Activated CD4-positive, alpha-beta T cell treated with anti-CD3 and anti-CD28 coated beads, Interleukin-2, amount 50 U/mL, for 48 hours (primary cell): Measurements from ENCODE around the gene AGBL3.

Source experiments
- DNase-seq, 2 experiments: peaks; one replicate each; pipeline ENCODE4 v3.0.0-alpha.2; 2020

The AGBL3 gene

DNA sequence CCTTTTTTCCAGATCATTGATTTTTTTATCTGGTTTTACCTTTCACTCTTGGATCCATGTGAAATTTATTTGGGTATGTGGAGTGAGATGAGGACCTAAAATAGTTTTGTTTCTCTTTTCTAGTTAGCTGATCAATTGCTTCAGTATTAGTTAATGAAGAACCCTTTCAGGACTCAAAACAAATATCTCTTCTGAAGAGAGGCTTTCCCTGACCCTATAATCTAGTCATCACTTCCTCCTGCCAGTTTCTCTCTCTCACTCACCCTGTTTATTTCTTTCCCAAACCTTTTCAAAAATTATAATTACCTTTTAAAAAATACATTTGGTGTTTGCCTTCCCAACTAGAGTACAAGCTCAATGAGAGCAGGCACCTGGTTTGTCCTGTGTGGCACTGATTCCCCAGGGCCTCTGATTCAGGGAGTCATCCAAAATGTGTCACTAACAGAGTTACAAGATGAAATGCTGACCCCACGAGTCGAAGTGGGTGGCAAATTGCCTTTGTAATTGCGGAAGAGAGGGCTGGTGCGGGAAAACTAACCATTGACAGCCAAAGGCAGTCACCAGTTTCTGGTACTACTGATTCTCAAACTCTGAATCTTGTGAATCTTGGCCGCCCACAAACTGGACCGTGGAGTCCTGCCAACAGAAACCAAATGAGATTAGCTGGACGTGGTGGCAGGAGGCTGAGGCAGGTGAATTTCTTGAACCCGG is 163.9 kb downstream of the AGBL3 start:
- no peak for DNase-seq

DNA sequence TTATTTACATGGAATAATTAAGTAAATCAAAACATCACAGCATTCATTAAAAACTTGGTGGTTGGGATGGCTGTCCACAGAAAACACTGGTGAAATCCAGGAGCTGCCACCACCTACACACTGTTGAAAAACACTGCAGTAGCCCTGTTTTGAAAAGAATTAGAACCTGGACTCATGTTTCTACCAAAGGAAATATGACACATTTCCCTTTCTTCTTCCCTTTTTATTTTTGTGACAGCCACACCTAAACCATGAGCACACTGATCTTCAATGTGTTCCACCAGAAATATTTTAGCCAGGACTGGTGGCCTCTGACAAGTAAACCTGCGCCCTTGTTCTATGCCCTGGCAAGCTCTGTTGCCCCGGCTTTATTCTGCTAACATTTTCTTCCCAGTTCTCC is 164.8 kb downstream of the AGBL3 start:
- no peak for DNase-seq

DNA sequence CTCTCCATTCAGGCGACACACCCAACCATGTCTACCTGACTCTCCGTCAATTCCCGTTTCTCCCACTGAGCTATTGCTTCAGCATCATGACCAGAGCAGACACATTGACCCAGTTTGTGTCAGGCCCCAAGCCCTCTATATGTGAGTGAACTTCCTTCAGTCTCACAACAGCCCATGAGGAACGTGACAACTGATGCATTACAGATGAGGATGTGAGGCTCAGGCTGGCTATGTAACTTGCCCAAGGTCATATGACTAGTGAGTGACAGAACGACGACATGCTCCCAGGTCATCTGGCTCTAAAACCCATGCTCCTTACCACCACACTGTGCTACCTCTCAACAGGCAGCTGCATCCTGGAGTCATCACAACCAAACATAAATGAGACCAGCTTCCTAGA is 165.2 kb downstream of the AGBL3 start:
- no peak for DNase-seq

DNA sequence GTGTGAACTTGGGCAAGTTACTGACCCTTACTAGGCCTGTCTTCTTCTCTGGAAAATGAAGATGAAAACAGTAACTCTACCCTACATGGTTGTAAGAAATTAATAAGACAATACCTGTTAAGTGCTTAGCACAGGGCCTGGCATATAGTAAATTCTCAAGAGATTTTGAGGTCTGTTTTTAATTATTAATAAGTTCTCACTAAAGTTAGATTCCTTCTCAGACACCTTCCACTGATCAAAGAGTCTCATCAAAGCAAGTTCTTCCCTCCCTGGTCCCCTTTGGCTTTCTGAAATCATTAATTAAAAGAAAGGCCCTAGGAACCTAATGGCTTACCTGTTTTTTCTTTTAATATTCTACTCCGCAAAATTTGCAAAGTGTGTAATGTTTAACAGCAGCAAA is 166.1 kb downstream of the AGBL3 start:
- DNase-seq, result no peak

DNA sequence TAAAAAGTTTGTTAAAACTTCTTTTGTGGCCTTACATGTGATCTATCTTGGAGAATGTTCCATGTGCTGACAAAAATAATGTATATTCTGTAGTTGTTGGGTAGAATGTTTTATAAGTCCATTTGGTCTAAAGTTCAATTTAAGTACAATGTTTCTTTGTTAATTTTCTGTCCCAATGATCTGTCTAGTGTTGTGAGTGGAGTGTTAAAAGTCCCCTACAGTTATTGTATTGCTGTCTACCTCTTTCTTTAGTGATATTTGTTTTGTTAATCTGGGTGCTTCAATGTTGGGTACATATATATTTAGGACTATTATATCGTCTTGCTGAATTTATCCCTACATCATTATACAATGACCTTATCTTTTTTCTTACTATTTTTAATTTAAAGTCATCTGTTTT is 168.4 kb downstream of the AGBL3 start:
- no peak for DNase-seq

DNA sequence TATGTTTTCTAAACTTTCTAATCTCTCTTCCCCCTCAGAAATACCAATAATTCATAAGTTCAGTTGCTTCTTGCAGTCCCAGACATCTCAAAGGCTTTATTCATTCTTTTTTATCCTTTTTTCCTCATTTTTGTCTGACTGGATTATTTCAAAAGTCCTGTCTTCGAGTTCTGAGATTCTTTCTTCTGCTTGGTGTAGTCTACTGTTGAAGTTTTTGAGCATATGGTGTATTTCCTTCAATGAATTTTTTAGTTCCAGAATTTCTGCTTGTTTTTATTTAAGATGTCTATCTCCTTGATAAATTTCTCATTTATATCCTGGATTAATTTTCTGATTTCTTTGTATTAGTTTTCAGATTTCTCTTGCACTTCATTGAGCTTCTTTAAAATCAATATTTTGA is 170.0 kb downstream of the AGBL3 start:
- DNase-seq, result no peak

DNA sequence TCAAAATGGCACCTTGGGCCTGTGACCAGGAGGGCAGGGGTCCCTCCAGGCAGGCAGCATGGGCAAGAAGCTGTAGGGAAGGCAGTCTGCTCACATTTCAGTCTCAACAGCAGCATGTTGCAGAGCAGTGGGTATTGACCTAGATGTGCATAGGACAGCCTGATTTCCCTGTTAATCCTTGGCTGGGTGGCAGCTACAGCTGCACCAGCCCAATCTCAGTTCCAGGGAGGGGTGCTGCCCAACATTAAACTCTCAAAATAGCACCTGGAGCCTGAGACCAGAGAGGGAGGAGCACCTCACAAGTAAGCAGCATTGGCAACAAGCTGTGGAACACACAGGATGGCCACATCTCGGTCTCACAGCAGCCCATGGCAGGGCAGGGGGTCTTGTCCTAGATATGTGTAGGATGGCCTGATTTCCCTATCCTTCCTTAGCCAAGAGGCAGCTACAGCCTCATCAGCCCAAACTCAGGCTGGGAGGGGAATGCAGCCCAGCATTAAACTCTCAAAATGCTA is 171.9 kb downstream of the AGBL3 start:
- no peak for DNase-seq

DNA sequence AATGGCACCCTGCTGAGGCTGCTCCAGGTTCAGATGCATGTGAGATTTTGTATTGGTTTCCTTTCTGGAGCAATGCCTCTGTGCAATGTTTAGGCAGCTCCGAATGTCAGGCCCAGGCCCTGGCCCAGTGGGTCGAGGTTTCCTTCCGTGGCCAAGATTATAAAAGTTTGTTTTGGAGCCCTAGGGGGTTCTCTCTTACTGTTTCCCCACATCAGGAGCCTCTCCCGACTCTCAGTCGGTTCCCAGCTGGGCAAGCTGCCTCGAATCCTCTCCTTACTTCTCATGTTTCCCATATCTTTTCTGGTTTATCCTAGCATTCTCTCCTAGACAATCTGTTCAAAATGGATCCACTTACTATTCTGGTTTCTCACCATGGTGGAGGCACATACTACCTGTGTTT is 172.6 kb downstream of the AGBL3 start:
- DNase-seq, result no peak

DNA sequence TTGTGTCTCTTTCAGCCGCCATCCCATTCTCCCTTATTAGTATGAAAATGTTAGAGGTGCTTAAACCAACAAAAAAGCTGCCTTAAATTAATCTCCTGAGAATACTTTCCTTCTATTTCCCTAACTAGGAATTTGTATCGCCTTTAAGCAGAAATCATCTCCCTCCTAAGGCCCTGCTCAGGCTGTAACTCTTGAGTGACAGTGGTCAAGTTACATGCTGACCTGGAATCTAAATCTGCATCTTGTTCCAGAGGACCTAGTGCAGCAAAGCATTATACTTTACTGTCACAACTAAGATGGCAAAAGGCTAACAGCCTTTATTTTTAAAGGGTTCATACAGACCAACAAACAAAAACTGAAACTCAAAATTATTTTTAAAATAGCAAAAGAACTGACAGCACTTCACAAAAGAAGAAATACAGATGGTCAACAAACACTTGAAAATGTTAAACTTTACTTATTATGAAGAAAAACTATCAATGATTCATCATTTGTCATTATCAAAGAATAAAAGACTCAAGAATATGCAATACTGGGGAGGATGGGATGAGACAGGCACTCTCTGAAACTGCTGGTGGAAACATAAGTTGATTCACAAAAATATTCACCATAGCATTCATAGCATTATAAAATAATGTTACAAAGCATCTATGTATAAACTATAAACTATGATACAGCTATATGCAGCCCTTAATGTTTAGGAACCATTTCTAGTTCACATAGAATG is 173.2 kb downstream of the AGBL3 start:
- no peak for DNase-seq

DNA sequence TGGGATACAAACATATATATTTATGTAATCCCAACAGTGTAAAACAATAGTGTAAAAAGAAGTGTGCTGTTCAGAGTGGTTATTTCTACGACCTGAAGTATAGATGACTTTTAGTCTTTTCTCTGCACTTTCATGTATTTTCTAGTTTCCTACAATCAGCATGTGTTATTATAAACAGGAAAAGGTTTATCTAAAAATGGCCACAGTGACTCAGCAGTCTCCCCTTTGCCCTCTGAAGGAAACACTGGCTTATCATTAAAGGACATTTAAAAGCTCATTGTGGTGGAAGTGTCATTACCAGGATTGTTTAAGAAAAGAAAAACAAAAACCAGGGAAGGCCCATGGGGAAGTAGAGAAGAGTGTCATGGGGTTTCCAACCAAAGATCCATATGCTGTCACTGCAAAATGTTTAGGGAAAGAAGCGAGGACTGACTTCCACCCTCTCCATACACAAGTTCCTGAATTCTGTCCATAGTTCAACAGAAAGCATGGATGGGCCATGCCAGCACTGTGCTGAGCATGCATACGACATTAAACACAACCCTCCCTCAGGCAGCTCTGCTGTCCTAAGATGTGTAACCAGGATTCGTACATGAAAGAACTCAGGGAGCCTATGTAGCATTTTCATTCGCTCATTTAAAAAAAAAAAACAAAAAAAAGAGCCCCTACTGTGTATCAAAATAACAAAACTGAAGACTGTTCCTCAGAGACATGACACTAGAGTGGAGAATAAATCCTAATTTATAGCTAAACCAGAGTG is 174.0 kb downstream of the AGBL3 start:
- no peak for DNase-seq

DNA sequence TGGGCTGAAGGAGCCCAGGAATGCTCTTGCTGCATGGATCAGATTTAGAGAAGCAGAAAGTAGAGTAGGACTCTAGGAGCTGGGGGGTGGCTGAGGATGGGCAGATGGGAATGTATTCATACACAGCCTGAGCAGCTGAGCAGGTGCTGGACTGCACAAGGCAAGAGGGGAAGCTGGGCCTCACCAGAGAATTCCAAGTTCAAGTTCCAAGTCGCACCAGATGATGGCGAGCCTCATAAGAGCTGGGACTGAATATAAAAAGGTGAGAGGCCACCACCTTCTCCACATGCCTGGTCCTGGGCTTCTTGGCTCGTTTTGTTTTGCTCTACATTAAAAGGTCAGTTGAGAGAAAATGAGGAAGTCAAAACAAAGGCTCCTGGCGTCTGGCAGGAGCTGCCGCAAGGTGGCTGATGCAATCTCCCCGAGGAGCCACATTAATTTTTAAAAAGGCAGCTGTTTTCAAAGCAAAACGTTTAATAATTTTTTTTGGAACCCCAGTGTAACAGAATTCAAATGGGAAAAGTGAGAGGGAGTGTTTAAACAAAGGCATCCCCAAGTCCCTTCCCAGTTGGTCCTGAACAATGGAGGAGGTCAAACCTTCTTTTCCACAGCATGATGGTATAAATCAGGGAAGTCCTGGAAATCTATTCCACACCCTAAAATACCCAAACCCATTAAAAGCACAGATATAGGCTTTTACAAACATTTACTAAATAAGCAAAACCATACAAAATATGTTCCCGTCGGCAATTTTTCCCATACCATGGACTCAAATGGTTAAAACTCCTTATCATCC is 174.7 kb downstream of the AGBL3 start:
- DNase-seq, result no peak

DNA sequence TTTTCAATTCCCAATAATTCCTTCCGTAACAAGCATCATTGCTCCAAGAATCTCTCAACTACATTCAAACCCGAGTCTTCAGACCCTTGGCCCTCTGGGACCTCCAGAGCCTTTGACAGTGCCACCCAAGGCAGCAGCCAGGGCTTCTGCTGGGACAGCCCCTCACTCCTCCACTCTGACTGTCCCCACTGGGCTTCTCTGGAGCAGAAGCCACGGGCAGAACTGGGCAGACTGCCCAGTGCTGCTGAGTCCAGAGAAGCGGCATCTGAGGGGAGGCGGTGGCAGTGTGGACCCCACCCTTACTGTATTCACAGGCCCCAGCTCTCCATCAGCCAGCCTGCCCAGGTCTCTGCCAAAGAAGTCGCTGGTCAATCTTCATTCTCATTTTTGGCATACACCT is 175.4 kb downstream of the AGBL3 start:
- DNase-seq, result no peak

DNA sequence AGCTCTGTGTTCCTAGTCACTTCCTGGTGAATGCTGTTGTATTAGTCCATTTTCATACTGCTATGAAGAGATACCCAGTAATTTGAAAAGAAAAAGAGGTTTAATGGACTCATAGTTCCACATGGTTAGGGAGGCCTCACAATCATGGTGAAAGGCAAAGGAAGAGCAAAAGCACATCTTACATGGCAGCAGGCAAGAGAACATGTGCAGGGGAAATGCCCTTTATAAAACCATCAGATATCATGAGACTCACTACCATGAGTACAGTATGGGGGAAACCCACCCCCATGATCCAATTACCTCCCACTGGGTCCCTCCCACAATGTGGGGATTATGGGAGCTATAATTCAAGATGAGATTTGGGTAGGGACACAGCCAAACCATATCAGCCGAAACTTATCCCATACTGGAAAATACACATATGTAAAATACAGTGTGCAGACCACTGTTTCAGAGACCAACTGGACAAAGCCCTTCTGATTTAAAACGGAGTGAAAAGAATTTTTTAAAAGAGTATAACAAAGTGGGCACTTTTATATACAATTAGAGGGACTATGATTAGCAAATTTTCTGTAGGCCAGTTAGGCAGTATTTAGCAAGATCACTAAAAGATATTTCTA is 176.2 kb downstream of the AGBL3 start:
- DNase-seq, result no peak

DNA sequence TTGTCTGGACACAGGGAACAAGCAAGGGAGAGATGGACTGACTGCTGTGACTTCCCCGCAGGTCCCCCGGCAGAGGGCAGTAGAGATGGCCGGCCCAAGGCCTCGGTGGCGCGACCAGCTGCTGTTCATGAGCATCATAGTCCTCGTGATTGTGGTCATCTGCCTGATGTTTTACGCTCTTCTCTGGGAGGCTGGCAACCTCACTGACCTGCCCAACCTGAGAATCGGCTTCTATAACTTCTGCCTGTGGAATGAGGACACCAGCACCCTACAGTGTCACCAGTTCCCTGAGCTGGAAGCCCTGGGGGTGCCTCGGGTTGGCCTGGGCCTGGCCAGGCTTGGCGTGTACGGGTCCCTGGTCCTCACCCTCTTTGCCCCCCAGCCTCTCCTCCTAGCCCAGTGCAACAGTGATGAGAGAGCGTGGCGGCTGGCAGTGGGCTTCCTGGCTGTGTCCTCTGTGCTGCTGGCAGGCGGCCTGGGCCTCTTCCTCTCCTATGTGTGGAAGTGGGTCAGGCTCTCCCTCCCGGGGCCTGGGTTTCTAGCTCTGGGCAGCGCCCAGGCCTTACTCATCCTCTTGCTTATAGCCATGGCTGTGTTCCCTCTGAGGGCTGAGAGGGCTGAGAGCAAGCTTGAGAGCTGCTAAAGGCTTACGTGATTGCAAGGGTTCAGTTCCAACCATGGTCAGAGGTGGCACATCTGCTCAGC is 178.2 kb downstream of the AGBL3 start:
- DNase-seq, result no peak

DNA sequence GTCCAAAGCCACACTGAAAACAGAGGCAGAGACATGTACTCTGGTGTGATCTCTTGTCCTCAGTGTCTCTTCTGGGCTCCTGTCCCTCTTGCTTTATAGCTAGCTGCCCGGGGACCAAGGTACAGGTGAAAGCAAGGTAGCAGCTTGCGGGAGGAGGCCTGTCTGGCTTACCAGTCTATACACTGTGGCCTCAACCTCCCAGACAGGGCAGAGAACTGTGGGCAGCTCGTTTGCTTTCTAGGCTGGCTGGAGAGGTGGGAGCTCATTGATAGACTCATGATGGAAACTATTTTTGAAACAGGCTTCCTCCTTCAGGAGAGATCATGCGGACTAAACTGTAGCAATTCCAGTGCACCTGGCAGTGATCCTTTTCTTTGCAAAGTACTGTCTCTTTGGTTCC is 179.6 kb downstream of the AGBL3 start:
- DNase-seq, result no peak

DNA sequence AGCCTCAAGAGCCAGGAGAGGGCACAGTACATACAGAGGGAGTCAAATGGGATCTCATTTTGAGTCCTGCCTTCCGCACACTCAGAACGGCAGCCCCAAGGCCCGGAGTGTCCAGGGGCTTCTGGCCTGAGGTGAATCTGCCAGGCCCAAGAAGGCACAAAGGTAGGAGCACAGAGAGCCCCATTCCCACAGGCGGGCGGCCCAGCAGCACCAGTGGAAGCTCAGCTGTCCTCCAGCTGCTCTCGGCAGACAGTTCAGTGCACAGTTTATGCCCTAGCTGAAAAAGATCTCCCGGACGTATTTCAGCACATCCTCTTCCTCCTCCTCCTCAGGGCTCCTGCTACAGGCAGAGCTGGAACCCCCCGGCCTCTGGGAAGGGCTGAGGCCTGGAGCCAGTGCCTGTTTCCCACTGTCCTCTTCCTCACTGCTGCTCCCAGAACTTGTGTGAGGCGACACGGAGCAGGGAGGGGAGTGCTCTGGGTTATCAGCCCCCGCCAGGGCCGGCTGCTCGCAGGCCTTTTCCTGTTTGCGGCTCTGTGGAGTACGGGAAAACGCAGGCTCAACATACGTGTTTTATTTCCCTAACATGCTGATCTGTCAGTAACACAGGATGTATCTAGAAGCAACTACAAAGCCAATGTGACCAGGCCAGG is 180.2 kb downstream of the AGBL3 start:
- DNase-seq, result no peak

DNA sequence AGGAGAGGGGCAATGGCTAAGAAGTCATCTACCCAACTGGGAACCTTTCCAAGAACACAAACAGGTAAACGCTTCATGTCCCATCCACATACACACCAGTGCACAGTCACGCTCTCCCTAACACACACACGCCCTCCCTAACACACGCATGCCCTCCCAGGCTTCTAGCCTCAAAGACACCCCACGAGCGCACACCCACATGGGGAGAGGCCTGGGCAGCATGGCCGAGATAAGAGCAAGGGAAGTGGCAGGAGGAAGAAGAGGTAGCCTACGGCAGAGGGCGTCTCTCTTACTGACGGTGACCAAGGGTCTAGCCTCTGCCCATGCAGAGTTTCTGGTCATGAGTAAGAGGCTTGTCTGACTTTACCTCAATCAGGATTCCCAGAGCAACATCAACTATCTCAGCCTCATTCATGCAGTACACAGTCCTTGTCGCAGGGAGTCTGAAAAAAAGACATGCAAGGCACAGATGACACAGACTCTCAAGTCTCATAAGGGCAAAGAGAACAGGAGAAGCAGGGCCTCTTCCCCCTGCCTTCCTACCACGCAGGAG is 181.1 kb downstream of the AGBL3 start:
- no peak for DNase-seq

DNA sequence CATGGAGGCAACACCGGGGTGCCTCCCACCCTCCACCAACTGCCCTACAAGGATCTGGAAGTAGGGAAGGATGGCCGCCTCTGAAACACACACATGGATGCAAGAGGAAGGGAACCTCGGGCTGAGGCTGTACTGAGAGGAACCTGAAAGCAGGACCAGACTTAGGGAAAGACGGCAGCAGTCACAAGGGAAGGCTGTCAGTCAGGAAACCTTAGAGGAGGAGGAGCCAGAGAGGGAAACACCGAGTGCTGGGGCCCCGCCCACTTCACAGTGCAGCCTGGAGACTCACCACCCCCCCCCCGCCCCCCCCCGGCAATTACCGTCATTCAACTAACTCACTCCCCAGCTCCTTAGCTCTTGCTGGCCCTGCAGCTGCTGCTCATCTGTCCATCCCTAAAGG is 181.7 kb downstream of the AGBL3 start:
- DNase-seq, result peak in 1 of 2 experiments; percentile 32

DNA sequence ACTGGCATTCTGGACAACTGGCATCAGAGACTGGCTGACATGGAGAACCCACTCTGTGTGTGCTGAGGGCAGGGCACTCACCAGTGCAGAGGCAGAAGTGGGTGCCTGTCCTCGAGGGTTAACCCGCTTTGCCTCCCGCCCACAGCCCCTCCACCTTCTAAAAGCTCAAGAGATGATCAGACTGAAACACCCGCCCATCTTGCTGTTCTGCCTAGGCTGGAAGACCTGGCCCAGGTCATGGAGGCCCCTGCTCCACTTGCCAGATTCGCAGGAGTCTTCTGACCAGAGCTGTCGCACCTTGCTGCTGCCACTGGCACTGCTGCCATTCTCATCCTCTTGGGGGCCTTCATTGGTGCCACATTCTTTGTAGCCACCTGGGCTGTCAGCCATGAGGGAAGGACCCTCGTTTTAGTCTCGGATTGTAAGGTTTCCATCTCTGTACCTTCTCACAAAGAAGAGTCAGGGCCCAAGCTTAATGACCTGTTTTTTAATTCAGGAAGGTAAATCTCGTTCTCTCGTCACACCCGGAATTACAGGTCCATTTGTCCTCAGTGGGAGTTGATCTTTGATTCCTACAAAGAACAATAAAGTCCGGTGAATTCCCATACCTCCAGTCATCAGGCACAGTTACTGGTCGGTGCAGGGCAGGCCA is 182.3 kb downstream of the AGBL3 start:
- DNase-seq, result no peak
